NT2/D1 (cell line): ENCODE results near the gene ZBTB46.

Experiments used
- DNase-seq: peaks from one replicate; pipeline ENCODE4 v3.0.0-alpha.2; 2011; ENCODE audit warnings: low read depth, low spot score
- H3K27me3 ChIP-seq: 2 replicates; pipeline ENCODE4 v1.6.0; 2011; ENCODE audit warnings: mild to moderate bottlenecking; ENCODE audit not compliant: insufficient read length, insufficient read depth
- H3K36me3 ChIP-seq: 2 replicates; pipeline ENCODE4 v1.6.1; 2011; ENCODE audit warnings: mild to moderate bottlenecking, low read length, mixed read lengths; ENCODE audit not compliant: insufficient read depth, insufficient read length
- H3K4me1 ChIP-seq: 2 replicates; pipeline ENCODE4 v1.5.1; 2011; ENCODE audit not compliant: insufficient read depth, insufficient read length
- H3K4me3 ChIP-seq: 2 replicates; pipeline ENCODE4 v1.5.1; 2011; ENCODE audit warnings: low read depth; ENCODE audit not compliant: insufficient read length
- H3K9ac ChIP-seq: 2 replicates; pipeline ENCODE4 v1.6.0; 2011; ENCODE audit warnings: low read depth; ENCODE audit not compliant: insufficient read length
- H3K9me3 ChIP-seq: 2 replicates; pipeline ENCODE4 v1.5.1; 2011; ENCODE audit warnings: mild to moderate bottlenecking, low read length; ENCODE audit not compliant: insufficient read depth
- SUZ12 ChIP-seq: IDR thresholded peaks from 2 replicates; pipeline ENCODE4 v1.6.1; 2011; ENCODE audit not compliant: insufficient read length, insufficient read depth; ENCODE audit errors: extremely low read depth
- YY1 ChIP-seq: IDR thresholded peaks from 2 replicates; pipeline ENCODE4 v1.6.1; 2011; ENCODE audit not compliant: insufficient read length, insufficient read depth
- ZNF274 ChIP-seq: IDR thresholded peaks from 2 replicates; pipeline ENCODE4 v1.6.1; 2011; ENCODE audit warnings: mild to moderate bottlenecking, low read depth, low read length

Gene ZBTB46

DNA sequence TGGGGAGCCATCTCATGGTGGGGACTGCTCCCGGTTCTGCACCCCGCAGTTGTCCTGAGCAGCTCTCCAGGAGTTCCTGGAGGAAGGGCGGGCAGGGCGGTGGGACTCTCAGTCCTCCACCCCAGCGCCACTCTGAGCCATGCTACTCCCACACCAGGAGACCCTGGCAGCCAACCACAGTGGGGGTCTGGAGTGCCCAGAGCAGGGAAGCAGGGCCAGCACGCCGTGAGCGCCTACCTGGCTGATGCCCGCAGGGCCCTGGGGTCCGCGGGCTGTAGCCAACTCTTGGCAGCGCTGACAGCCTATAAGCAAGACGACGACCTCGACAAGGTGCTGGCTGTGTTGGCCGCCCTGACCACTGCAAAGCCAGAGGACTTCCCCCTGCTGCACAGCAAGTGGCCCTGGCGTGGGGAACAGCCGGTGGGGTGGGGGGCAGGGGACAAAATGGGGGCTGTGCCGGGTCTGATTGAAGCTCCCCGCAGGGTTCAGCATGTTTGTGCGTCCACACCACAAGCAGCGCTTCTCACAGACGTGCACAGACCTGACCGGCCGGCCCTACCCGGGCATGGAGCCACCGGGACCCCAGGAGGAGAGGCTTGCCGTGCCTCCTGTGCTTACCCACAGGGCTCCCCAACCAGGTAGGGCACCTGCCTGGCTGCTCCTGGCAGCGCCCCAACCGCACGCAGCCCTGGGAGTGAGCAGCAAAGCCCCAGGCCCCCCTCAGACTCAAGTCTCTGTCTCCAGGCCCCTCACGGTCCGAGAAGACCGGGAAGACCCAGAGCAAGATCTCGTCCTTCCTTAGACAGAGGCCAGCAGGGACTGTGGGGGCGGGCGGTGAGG, 136.3 kb downstream of the ZBTB46 start:
- Histone ChIP-seq H3K36me3 (peaks cover 78% of the 10 kb centered on the region), H3K27me3 (no peaks in the 10 kb centered on the region), H3K9ac (no peak overlapping the region), H3K4me3 (no peak overlapping the region), H3K9me3 (peaks cover 13% of the 10 kb centered on the region; the same call in 1 of the 2 replicates), H3K4me1 (peaks cover 25% of the 10 kb centered on the region)
- TF ChIP-seq SUZ12, result no peak
- no peak for TF ChIP-seq YY1
- no peak for TF ChIP-seq ZNF274
- DNase-seq, result no peak

GRCh38 chr20:63693733-63694583, 137.1 kb downstream of the ZBTB46 start:
- TF ChIP-seq YY1, result no peak
- TF ChIP-seq ZNF274, result no peak
- no peak for TF ChIP-seq SUZ12
- H3K27me3 ChIP-seq, result no peaks in the 10 kb centered on the region
- H3K9ac ChIP-seq, result no peak overlapping the region
- peaks cover 74% of the 10 kb centered on the region for H3K36me3 ChIP-seq
- peaks cover 21% of the 10 kb centered on the region for H3K4me1 ChIP-seq
- no peak overlapping the region for H3K4me3 ChIP-seq
- peaks cover 13% of the 10 kb centered on the region; the same call in 1 of the 2 replicates for H3K9me3 ChIP-seq
- no peak for DNase-seq
